Heart left ventricle (tissue), 16 donors: ENCODE results near the gene KDELR1. TPM values are rescaled to one million over a fixed set of nuclear protein-coding genes. Genes with fewer than 3 reads are reported as not detected.

Experiments used
- ATAC-seq, 4 donors: fragments of 200-7000 bp; cut with Tn5 transposase; one replicate each; pipeline ENCODE4 v1.9.1; 2020 to 2022; ENCODE audit warnings: moderate library complexity in 4 of 4, mild to moderate bottlenecking in 3 of 4, moderate number of reproducible peaks in 1 of 4
- DNase-seq, 5 donors: peaks; one replicate each; pipeline ENCODE4 v3.0.0-alpha.2; 2020
- H3K27ac ChIP-seq, 12 donors: fragments of 200-600 bp; sonication (generic) in 4 of 12; one replicate each; pipeline versions ENCODE4 v1.5.0 to v1.8.0; 2016 to 2022; ENCODE audit warnings: mild to moderate bottlenecking in 2 of 12
- H3K27me3 ChIP-seq, 9 donors: fragments of 200-600 bp; sonication (generic) in 2 of 9; one replicate each; pipeline versions ENCODE4 v1.5.1 to v1.8.0; 2016 to 2022; ENCODE audit warnings: mild to moderate bottlenecking in 3 of 9
- H3K36me3 ChIP-seq, 9 donors: fragments of 200-600 bp; sonication (generic) in 2 of 9; one replicate each; pipeline versions ENCODE4 v1.5.0 to v1.8.0; 2018 to 2022; ENCODE audit warnings: mild to moderate bottlenecking in 2 of 9
- H3K4me1 ChIP-seq, 12 donors: fragments of 200-600 bp; sonication (generic) in 4 of 12; one replicate each; pipeline versions ENCODE4 v1.5.0 to v1.8.0; 2016 to 2022; ENCODE audit warnings: mild to moderate bottlenecking in 3 of 12
- H3K4me3 ChIP-seq, 12 donors: fragments of 200-600 bp; sonication (generic) in 4 of 12; one replicate each; pipeline versions ENCODE4 v1.5.0 to v1.8.0; 2017 to 2022; ENCODE audit warnings: mild to moderate bottlenecking in 9 of 12, moderate library complexity in 4 of 12
- H3K9me3 ChIP-seq, 12 donors: fragments of 200-600 bp; sonication (generic) in 4 of 12; one replicate each; pipeline versions ENCODE4 v1.5.0 to v1.8.0; 2016 to 2022; ENCODE audit warnings: mild to moderate bottlenecking in 1 of 12
- CTCF ChIP-seq, 12 donors: fragments of 200-600 bp; sonication (generic) in 4 of 12; IDR thresholded peaks; one replicate each; pipeline versions ENCODE4 v1.5.0 to v1.8.0; 2018 to 2022; ENCODE audit warnings: antibody characterized with exemption in 12 of 12, mild to moderate bottlenecking in 5 of 12
- POLR2A ChIP-seq, 2 donors: fragments of 450-650 bp; IDR thresholded peaks; one replicate each; pipeline ENCODE4 v1.6.1; 2017; ENCODE audit warnings: antibody characterized with exemption in 2 of 2, mild to moderate bottlenecking in 2 of 2, moderate library complexity in 2 of 2
- WGBS, 4 donors: extraction: QIAGEN DNeasy Blood & Tissue Kit in 2 of 4; methylation state at CpG; one replicate each; pipeline versions ENCODE4 v1.1.5 to v1.1.7; 2013 to 2018; 5-methylcytosine and 5-hydroxymethylcytosine counted together
- intact Hi-C, 10 donors: fragments of 100-400 bp; cut with DNase I; formaldehyde crosslinking; loops; one replicate each; pipeline versions ENCODE4 v1.11.1 to v1.14.2; 2022
- polyA plus RNA-seq, 2 donors: library from polyadenylated mRNA; stranded (reverse); fragments of 200-250 nt; gene quantifications; one replicate each; pipeline ENCODE4 v1.2.3, GENCODE V29; 2013
- total RNA-seq, 9 donors: library from RNA; depleted of rRNA in 2 of 9; stranded (reverse); fragments of >200 nt in 2 of 9; fragmentation: NEBNext Ultra II Directional in 3 of 9; extraction: Animal tissue kit (Norgen Biotek cat#: 25700) in 3 of 9; gene quantifications; one replicate each; pipeline versions ENCODE4 v1.1.0 to v1.2.4, GENCODE V29; 2016 to 2023
- donor health status: ischemic (EF 13 %, LVEDD 7.1; RV severe dilation, severe dysfunction).
- donor health status: healthy with polysubstance abuse.
- donor health status: DM: no; HTN: yes; CAD: no.
- donor health status: DM: no; HTN: no; CAD: no.
- donor health status: ischemic (EF 25% LVEDD 6.9; RV normal size, moderate dysfunction).
- donor health status: ischemic (EF 25% LVEDD 5.7; RV mildly dilated, moderate dysfunction).
- donor health status: healthy.
- donor health status: DM: yes; HTN: yes; CAD: no.
- donor health status: ischemic (EF 35%, LVEDD 5.7; RV mildly dilated, moderate dysfunction).
- donor health status: nonischemic (EF 11% LVEDD 7.7; RV severe dilation, severe dysfunction).
- donor health status: DM: yes; HTN: yes; CAD: no.
- donor health status: PGD.
- donor health status: ischemic (EF 29% LVEDD 5.4; RV normal size, mild dysfunction).
- donor health status: nonischemic (EF 23%, LVEDD 6.1; RV moderate dilation, normal function).

KDELR1 gene
- total and polyA plus RNA-seq, 11 donors, result 60.0 to 113 (median 79.1) TPM

GRCh38 chr19:48385461-48386087 lies 5.8 kb downstream of the KDELR1 start:
- Histone ChIP-seq H3K36me3 (peaks cover 0 to 89% (median 80%) of the 10 kb centered on the region in 9 donors), H3K27me3 (no peaks in the 10 kb centered on the region), H3K9me3 (no peaks in the 10 kb centered on the region), H3K27ac (no peak overlapping the region), H3K4me1 (peaks cover 0 to 11% (median 1%) of the 10 kb centered on the region in 12 donors), H3K4me3 (no peak overlapping the region)
- no peak for DNase-seq
- no peak for ATAC-seq
- no peak for TF ChIP-seq POLR2A (IDR thresholded peaks at IDR 0.05)
- TF ChIP-seq CTCF (IDR thresholded peaks at IDR 0.05), result no peak
- intact Hi-C loops, result loop anchor here in 1 of 10 donors (10.0 kb wide), 1 partner anchor 229 kb away; the partner anchor contains the start of genes FAM83E, RPL18 and SPHK2
- WGBS, 4 donors, result 83 to 97% (median 88%) methylated on average over 7 of the region's 7 CpGs

GRCh38 chr19:48382286-48382685 lies 9.1 kb downstream of the KDELR1 start:
- H3K4me3 ChIP-seq, result no peak overlapping the region
- H3K36me3 ChIP-seq, result peaks cover 0 to 66% (median 61%) of the 10 kb centered on the region in 9 donors
- WGBS, 4 donors, result 92 to 97% (median 96%) methylated on average over 8 of the region's 8 CpGs
- no peak for ATAC-seq
- TF ChIP-seq CTCF (IDR thresholded peaks at IDR 0.05), result no peak
- TF ChIP-seq POLR2A (IDR thresholded peaks at IDR 0.05), result no peak
- no peak overlapping the region for H3K27ac ChIP-seq
- no peaks in the 10 kb centered on the region for H3K4me1 ChIP-seq
- no peaks in the 10 kb centered on the region for H3K9me3 ChIP-seq
- no peaks in the 10 kb centered on the region for H3K27me3 ChIP-seq
- no peak for DNase-seq
- intact Hi-C loops, result loop anchor here in 1 of 10 donors (10.0 kb wide), 1 partner anchor 233 kb away; the partner anchor contains the start of genes FAM83E, RPL18 and SPHK2

- ATAC-seq, result no peak
- no peak for DNase-seq
- H3K9me3 ChIP-seq, result no peaks in the 10 kb centered on the region
- TF ChIP-seq POLR2A (IDR thresholded peaks at IDR 0.05) (no peak), CTCF (IDR thresholded peaks at IDR 0.05) (no peak)
- no peak overlapping the region for H3K27ac ChIP-seq
- H3K4me1 ChIP-seq, result no peaks in the 10 kb centered on the region
- H3K27me3 ChIP-seq, result no peaks in the 10 kb centered on the region
- H3K36me3 ChIP-seq, result peaks cover 0 to 57% (median 52%) of the 10 kb centered on the region in 9 donors
- WGBS, 4 donors, result 85 to 93% (median 88%) methylated on average over 11 of the region's 11 CpGs
- intact Hi-C loops, result loop anchor here in 1 of 10 donors (10.0 kb wide), 1 partner anchor 233 kb away; the partner anchor contains the start of genes FAM83E, RPL18 and SPHK2
- H3K4me3 ChIP-seq, result no peak overlapping the region
These were observed 10.0 kb downstream of the KDELR1 start for GRCh38 chr19:48381178-48381950.

GRCh38 chr19:48379058-48379457 lies 12.3 kb downstream of the KDELR1 start:
- Histone ChIP-seq H3K9me3 (no peaks in the 10 kb centered on the region), H3K27me3 (no peaks in the 10 kb centered on the region), H3K27ac (no peak overlapping the region), H3K36me3 (peaks cover 0 to 34% (median 29%) of the 10 kb centered on the region in 9 donors), H3K4me3 (no peak overlapping the region), H3K4me1 (no peaks in the 10 kb centered on the region)
- no peak for TF ChIP-seq CTCF (IDR thresholded peaks at IDR 0.05)
- no peak for TF ChIP-seq POLR2A (IDR thresholded peaks at IDR 0.05)
- intact Hi-C loops, result no loop called here
- ATAC-seq (no peak), DNase-seq (no peak)
- WGBS, 4 donors, result 80 to 84% (median 83%) methylated on average over 5 of the region's 5 CpGs
